Heart left ventricle (tissue), 16 donors: ENCODE data around the gene GCDH. TPM values are rescaled to one million over a fixed set of nuclear protein-coding genes. Genes with fewer than 3 reads are reported as not detected.
A peak's percentile ranks its signal among the peaks of the same experiment; 100 is the strongest.
"Not testable (repeated sequence)": the region's sequence is repeated elsewhere in the genome, so short reads cannot be mapped to it uniquely, and the experiment has no call there.

Experiments
- ATAC-seq, 4 donors: fragments of 200-7000 bp; cut with Tn5 transposase; one replicate each; pipeline ENCODE4 v1.9.1; 2020 to 2022; ENCODE audit warnings: moderate library complexity in 4 of 4, mild to moderate bottlenecking in 3 of 4, moderate number of reproducible peaks in 1 of 4
- DNase-seq, 5 donors: peaks; one replicate each; pipeline ENCODE4 v3.0.0-alpha.2; 2020
- H3K27ac ChIP-seq, 12 donors: fragments of 200-600 bp; sonication (generic) in 4 of 12; one replicate each; pipeline versions ENCODE4 v1.5.0 to v1.8.0; 2016 to 2022; ENCODE audit warnings: mild to moderate bottlenecking in 2 of 12
- H3K27me3 ChIP-seq, 9 donors: fragments of 200-600 bp; sonication (generic) in 2 of 9; one replicate each; pipeline versions ENCODE4 v1.5.1 to v1.8.0; 2016 to 2022; ENCODE audit warnings: mild to moderate bottlenecking in 3 of 9
- H3K36me3 ChIP-seq, 9 donors: fragments of 200-600 bp; sonication (generic) in 2 of 9; one replicate each; pipeline versions ENCODE4 v1.5.0 to v1.8.0; 2018 to 2022; ENCODE audit warnings: mild to moderate bottlenecking in 2 of 9
- H3K4me1 ChIP-seq, 12 donors: fragments of 200-600 bp; sonication (generic) in 4 of 12; one replicate each; pipeline versions ENCODE4 v1.5.0 to v1.8.0; 2016 to 2022; ENCODE audit warnings: mild to moderate bottlenecking in 3 of 12
- H3K4me3 ChIP-seq, 12 donors: fragments of 200-600 bp; sonication (generic) in 4 of 12; one replicate each; pipeline versions ENCODE4 v1.5.0 to v1.8.0; 2017 to 2022; ENCODE audit warnings: mild to moderate bottlenecking in 9 of 12, moderate library complexity in 4 of 12
- H3K9me3 ChIP-seq, 12 donors: fragments of 200-600 bp; sonication (generic) in 4 of 12; one replicate each; pipeline versions ENCODE4 v1.5.0 to v1.8.0; 2016 to 2022; ENCODE audit warnings: mild to moderate bottlenecking in 1 of 12
- POLR2A ChIP-seq, 2 donors: fragments of 450-650 bp; IDR thresholded peaks; one replicate each; pipeline ENCODE4 v1.6.1; 2017; ENCODE audit warnings: antibody characterized with exemption in 2 of 2, mild to moderate bottlenecking in 2 of 2, moderate library complexity in 2 of 2
- WGBS, 4 donors: extraction: QIAGEN DNeasy Blood & Tissue Kit in 2 of 4; methylation state at CpG; one replicate each; pipeline versions ENCODE4 v1.1.5 to v1.1.7; 2013 to 2018; 5-methylcytosine and 5-hydroxymethylcytosine counted together
- intact Hi-C, 10 donors: fragments of 100-400 bp; cut with DNase I; formaldehyde crosslinking; loops; one replicate each; pipeline versions ENCODE4 v1.11.1 to v1.14.2; 2022
- polyA plus RNA-seq, 2 donors: library from polyadenylated mRNA; stranded (reverse); fragments of 200-250 nt; gene quantifications; one replicate each; pipeline ENCODE4 v1.2.3, GENCODE V29; 2013
- total RNA-seq, 9 donors: library from RNA; depleted of rRNA in 2 of 9; stranded (reverse); fragments of >200 nt in 2 of 9; fragmentation: NEBNext Ultra II Directional in 3 of 9; extraction: Animal tissue kit (Norgen Biotek cat#: 25700) in 3 of 9; gene quantifications; one replicate each; pipeline versions ENCODE4 v1.1.0 to v1.2.4, GENCODE V29; 2016 to 2023
- TF ChIP-seq, protein P1 (sequence below), 12 donors: fragments of 200-600 bp; sonication (generic) in 4 of 12; IDR thresholded peaks; one replicate each; pipeline versions ENCODE4 v1.5.0 to v1.8.0; 2018 to 2022; ENCODE audit warnings: antibody characterized with exemption in 12 of 12, mild to moderate bottlenecking in 5 of 12
- donor health status: ischemic (EF 13 %, LVEDD 7.1; RV severe dilation, severe dysfunction).
- donor health status: healthy with polysubstance abuse.
- donor health status: DM: no; HTN: yes; CAD: no.
- donor health status: DM: no; HTN: no; CAD: no.
- donor health status: ischemic (EF 25% LVEDD 6.9; RV normal size, moderate dysfunction).
- donor health status: ischemic (EF 25% LVEDD 5.7; RV mildly dilated, moderate dysfunction).
- donor health status: healthy.
- donor health status: DM: yes; HTN: yes; CAD: no.
- donor health status: ischemic (EF 35%, LVEDD 5.7; RV mildly dilated, moderate dysfunction).
- donor health status: nonischemic (EF 11% LVEDD 7.7; RV severe dilation, severe dysfunction).
- donor health status: DM: yes; HTN: yes; CAD: no.
- donor health status: PGD.
- donor health status: ischemic (EF 29% LVEDD 5.4; RV normal size, mild dysfunction).
- donor health status: nonischemic (EF 23%, LVEDD 6.1; RV moderate dilation, normal function).

Gene GCDH
- total and polyA plus RNA-seq, 11 donors: 28.7 to 107 (median 46.7) TPM

DNA sequence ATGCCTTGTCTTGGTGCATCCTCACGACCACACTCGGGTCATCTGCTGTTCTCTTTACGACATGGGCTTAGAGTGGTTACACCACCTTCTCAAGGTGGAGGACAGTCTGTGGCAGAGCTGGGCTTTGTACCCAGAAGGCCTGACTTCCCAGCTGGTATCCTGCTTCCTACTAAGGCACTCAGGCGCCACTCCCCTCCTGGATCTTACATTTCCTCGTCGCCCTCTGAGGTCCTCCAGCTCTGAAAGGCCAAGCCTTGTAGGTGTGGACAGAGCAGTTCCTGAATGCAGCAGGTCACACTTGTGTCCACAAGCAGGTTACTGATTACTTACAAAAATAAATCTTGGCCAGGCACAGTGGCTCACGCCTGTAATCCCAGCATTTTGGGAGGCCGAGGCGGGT lies 16.2 kb downstream of the GCDH start:
- Histone ChIP-seq H3K9me3 (no peaks in the 10 kb centered on the region), H3K36me3 (no peaks in the 10 kb centered on the region), H3K27me3 (no peaks in the 10 kb centered on the region), H3K27ac (no peak overlapping the region), H3K4me1 (peaks cover 0 to 1% (median under 1%) of the 10 kb centered on the region in 12 donors), H3K4me3 (no peak overlapping the region)
- intact Hi-C loops: no loop called here
- ATAC-seq (peak in 1 of 4 donors; percentile 48), DNase-seq (no peak)
- no peak for TF ChIP-seq POLR2A (IDR thresholded peaks at IDR 0.05)
- TF ChIP-seq, protein P1, sequence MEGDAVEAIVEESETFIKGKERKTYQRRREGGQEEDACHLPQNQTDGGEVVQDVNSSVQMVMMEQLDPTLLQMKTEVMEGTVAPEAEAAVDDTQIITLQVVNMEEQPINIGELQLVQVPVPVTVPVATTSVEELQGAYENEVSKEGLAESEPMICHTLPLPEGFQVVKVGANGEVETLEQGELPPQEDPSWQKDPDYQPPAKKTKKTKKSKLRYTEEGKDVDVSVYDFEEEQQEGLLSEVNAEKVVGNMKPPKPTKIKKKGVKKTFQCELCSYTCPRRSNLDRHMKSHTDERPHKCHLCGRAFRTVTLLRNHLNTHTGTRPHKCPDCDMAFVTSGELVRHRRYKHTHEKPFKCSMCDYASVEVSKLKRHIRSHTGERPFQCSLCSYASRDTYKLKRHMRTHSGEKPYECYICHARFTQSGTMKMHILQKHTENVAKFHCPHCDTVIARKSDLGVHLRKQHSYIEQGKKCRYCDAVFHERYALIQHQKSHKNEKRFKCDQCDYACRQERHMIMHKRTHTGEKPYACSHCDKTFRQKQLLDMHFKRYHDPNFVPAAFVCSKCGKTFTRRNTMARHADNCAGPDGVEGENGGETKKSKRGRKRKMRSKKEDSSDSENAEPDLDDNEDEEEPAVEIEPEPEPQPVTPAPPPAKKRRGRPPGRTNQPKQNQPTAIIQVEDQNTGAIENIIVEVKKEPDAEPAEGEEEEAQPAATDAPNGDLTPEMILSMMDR (IDR thresholded peaks at IDR 0.05): no peak
- 89 to 94% (median 92%) methylated on average over 9 of the region's 9 CpGs for WGBS, 4 donors

DNA sequence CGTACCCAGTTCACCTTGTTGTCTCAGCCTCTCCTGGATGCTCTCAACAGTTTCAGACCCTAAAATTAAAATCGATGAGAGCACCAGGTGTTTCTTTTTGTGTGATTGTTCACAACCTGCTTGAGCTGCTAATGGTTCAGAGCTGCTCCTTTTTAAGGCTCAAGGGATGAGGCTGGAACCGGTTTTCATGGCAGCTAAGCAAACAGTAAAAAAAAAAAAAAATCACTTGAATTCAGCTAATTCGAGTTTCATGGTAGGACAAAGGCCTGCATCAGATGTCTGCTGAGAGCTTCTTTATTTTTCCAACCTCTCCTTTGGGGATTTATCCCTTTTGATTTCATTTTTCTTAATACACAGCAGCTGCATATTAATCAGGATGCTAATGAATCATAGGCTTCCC lies 21.6 kb downstream of the GCDH start:
- Histone ChIP-seq H3K36me3 (no peaks in the 10 kb centered on the region), H3K9me3 (no peaks in the 10 kb centered on the region), H3K4me1 (peaks cover 0 to 25% (median 19%) of the 10 kb centered on the region in 12 donors), H3K4me3 (peak overlapping the region in 8 of 12 donors; percentile 6 to 44 (median 26)), H3K27me3 (no peaks in the 10 kb centered on the region), H3K27ac (peak overlapping the region in 11 of 12 donors; percentile 34 to 84 (median 64))
- 33 to 47% (median 41%) methylated on average over 4 of the region's 4 CpGs for WGBS, 4 donors
- intact Hi-C loops: no loop called here
- TF ChIP-seq, protein P1 (IDR thresholded peaks at IDR 0.05): no peak
- no peak for TF ChIP-seq POLR2A (IDR thresholded peaks at IDR 0.05)
- no peak for DNase-seq
- ATAC-seq: no peak

DNA sequence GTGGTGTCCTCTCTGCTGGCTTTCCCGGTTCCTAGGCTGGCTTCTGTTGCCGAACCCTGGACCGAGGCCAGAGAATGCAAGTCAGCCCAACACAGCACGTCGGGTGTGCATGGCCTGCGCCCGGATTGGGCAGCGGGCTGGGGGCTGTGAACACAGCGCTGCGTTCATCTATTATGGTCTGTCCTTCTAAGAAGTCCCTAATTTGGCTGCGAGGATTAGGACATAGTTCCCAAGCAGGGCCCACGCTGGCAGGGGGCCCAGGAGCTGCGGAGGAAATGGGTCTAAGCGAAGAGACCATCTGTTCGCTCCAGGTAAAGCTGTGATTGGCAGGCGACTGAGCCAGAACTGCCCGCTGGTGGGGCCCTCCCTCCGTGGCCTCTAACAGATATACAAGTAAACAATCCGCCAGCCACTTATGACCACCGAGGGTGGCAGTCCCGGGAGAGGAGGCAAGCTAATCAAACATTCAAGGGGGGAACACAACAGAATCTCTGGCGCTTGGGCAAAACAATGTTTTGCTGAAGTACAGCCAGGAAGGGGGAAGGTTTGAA lies 22.1 kb downstream of the GCDH start:
- intact Hi-C loops: no loop called here
- Histone ChIP-seq H3K9me3 (no peaks in the 10 kb centered on the region), H3K4me3 (peak overlapping the region in 9 of 12 donors; percentile 6 to 44 (median 24)), H3K36me3 (no peaks in the 10 kb centered on the region), H3K27me3 (no peaks in the 10 kb centered on the region), H3K27ac (peak overlapping the region; percentile 34 to 84 (median 65)), H3K4me1 (peaks cover 0 to 25% (median 19%) of the 10 kb centered on the region in 12 donors)
- peak; percentile 73 to 85 (median 79) for DNase-seq
- WGBS, 4 donors: 1 to 5% (median 3%) methylated on average over 15 to 22 of the region's 22 CpGs
- ATAC-seq: peak; percentile 77 to 92 (median 85)
- TF ChIP-seq, protein P1 (IDR thresholded peaks at IDR 0.05): no peak
- no peak for TF ChIP-seq POLR2A (IDR thresholded peaks at IDR 0.05)

DNA sequence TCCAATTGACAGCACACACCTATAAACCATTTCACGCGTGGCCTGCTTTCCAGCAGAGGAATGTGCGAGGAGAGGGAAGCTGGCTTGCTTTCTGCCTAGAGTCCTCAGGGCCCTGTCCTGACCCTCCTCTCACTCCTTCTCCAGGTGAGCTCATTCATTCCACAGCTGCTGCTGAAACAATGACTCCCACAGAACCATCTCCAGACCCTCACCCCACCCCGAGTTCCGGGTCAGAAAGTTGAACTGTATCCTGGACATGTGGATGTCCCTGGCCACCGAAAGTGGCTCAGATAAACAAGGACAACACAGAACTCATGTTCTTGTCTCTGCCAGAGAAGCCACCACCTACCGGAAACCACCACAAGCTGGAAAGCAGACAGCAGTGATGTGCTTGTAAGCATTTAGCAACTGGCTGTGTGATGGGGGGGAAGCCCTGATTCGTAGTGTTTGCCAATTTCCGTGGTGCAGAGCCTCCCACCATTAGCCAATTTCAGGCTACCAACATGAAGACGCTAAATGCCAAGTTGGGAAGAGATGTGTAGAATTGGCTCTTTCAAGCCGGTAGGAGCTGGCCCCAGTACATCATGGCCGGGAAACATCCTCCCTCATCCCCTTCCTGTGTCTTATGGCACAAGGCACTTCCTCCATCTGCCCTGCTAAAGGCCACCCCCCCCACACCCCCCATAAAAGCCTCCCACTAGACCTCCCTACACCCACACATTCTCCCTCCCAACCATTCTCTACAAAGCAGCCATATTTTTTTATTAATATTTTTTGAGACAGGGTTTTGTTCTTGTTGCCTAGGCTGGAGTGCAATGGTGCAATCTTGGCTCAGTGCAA lies 23.1 kb downstream of the GCDH start:
- peak; percentile 4 to 25 (median 16) for ATAC-seq
- H3K9me3 ChIP-seq: no peaks in the 10 kb centered on the region
- 47 to 51% (median 48%) methylated on average over 11 to 12 of the region's 12 CpGs for WGBS, 4 donors
- H3K4me3 ChIP-seq: no peak overlapping the region
- intact Hi-C loops: no loop called here
- no peaks in the 10 kb centered on the region for H3K27me3 ChIP-seq
- no peak for TF ChIP-seq POLR2A (IDR thresholded peaks at IDR 0.05)
- TF ChIP-seq, protein P1 (IDR thresholded peaks at IDR 0.05): no peak
- peak overlapping the region in 11 of 12 donors; percentile 43 to 84 (median 66) for H3K27ac ChIP-seq
- DNase-seq: no peak
- H3K36me3 ChIP-seq: no peaks in the 10 kb centered on the region
- H3K4me1 ChIP-seq: peaks cover 3 to 29% (median 21%) of the 10 kb centered on the region in 12 donors

DNA sequence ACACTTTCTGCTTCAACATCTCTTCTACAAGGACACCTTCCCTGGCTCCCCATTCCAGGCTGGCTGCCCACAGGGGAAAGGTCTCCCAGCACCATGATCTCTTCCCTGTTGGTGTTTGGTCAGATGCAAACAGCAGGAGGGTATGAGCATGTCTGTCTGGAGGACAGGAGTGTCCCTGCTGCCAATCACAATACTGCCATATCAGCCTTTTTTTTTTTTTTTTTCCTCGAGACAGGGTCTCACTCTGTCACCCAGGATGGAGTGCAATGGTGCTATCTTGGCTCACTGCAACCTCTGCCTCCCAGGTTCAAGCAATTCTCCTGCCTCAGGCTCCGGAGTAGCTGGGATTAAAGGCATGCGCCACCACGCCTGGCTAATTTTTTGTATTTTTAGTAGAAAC lies 24.9 kb downstream of the GCDH start:
- ATAC-seq, H3K36me3 ChIP-seq, DNase-seq, H3K27me3 ChIP-seq, H3K9me3 ChIP-seq, intact Hi-C loops, H3K27ac ChIP-seq, H3K4me3 ChIP-seq: not testable (repeated sequence)
- peaks cover 3 to 29% (median 22%) of the 10 kb centered on the region in 12 donors for H3K4me1 ChIP-seq
- 86 to 90% (median 88%) methylated on average over 4 of the region's 4 CpGs for WGBS, 4 donors
